GM21529 (cell line): ENCODE results near the gene ARHGAP32.

Experiments used
- ATAC-seq: cut with Tn5 transposase; IDR thresholded peaks from one replicate; pipeline ENCODE4 v1.9.1; 2021; ENCODE audit not compliant: unreplicated experiment

Gene ARHGAP32

DNA sequence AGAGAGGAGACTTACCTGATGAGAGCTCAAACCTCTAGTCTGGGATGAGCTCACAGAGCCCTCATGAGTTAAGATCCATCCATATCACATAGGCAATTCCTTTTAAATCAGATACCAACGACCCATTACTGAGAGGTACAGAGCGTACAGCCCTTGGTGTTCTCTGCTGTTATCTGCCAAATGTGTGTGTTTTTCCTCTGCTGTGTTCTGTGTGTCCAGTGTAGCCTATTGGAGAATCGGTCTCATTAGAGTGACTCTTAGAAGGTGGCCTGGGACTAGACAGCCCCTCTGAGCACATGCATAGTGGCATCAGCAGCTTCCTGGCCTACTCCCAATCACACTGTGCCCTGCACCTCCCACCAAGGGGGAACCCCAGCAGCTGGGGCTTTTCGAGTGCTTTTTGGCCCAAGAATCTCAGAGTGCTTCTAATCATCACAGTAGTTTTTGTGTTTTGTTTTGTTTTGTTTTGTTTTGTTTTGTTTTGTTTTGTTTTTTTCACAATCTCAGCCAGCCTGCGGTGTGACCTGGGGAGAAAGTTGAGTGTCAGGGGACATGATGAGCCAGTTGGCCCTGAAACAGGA is 274.9 kb downstream of the ARHGAP32 start:
- ATAC-seq: no peak

DNA sequence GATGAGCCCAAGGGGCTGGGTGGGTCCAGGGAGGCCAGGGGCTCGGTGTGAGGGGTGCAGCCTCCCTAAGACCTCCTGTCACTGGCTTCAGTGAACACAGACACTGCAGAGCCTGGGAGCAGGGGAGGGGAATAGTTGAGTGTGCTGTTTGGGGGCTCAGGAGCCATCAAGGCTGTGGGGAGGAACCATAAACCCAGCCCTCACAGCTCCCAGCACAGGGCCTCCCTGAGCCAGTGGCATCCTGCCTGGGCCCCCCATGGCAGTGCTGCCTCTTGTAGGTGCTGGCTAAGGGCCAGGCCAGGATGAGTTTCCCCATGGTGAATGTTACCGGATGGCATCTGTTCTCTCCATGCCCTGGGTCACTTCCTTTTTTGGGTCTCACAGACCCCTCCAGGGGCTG is 275.4 kb downstream of the ARHGAP32 start:
- no peak for ATAC-seq

DNA sequence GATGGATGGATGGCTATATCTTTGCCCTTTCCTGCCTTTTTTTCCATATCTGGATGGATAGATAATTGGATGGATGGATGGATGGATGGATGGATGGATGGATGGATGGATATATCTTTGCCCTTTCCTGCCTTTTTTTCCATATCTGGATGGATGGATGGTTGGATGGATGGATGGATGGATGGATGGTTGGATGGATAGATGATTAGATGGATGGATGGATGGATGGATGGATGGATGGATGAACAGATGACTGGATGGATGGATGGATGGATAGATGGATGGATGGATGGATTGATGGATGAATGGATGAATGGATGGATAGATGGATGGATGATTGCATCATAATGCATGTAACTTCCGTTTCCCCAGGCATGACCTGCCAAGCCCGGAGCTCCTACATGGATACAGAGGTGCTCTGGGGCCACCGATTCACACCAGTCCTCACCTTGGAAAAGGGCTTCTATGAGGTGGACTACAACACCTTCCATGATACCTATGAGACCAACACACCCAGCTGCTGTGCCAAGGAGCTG is 276.0 kb downstream of the ARHGAP32 start:
- ATAC-seq: no peak

DNA sequence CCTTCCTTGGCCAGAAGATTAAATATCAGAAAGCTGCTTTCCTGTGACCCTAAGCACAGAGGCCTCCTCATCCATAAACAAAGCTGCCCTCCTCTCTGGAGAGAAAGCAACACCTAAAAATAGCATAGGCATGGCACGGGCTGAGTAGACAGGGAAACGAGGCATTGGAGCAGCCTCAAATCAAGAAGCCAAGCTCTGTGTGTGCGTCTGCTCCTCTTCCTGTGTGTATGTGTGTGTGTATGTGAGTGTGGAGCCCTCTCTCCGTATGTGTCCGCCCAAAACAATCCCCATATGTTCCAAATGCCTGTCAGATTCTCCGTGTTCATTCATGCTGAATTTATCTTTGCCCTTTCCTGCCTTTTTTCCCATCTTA is 277.0 kb downstream of the ARHGAP32 start:
- ATAC-seq: no peak
